Glomerular visceral epithelial cell (primary cell): ENCODE data around the gene ASF1B.

ENCODE experiments used
- DNase-seq: peaks from one replicate; pipeline ENCODE4 v3.0.0-alpha.2; 2016; ENCODE audit errors: extremely low spot score

ASF1B gene

GRCh38 chr19:14111486-14111885 is 24.9 kb downstream of the ASF1B start:
- no peak for DNase-seq

GRCh38 chr19:14110650-14111049 is 25.7 kb downstream of the ASF1B start:
- DNase-seq: no peak

- DNase-seq: no peak
Measured at GRCh38 chr19:14107581-14108461, 28.6 kb downstream of the ASF1B start.

GRCh38 chr19:14106840-14107239 is 29.5 kb downstream of the ASF1B start:
- DNase-seq: no peak

GRCh38 chr19:14105680-14106079 is 30.7 kb downstream of the ASF1B start:
- DNase-seq: no peak

GRCh38 chr19:14103310-14103709 is 33.1 kb downstream of the ASF1B start:
- DNase-seq: no peak

GRCh38 chr19:14102756-14103155 is 33.6 kb downstream of the ASF1B start:
- no peak for DNase-seq

- no peak for DNase-seq
Measured at GRCh38 chr19:14102102-14102696, 34.2 kb downstream of the ASF1B start.

- DNase-seq: no peak
Measured at GRCh38 chr19:14101003-14101545, 35.3 kb downstream of the ASF1B start.

- DNase-seq: no peak
Measured at GRCh38 chr19:14097532-14098151, 38.7 kb downstream of the ASF1B start.

GRCh38 chr19:14096272-14096992 is 40.0 kb downstream of the ASF1B start:
- no peak for DNase-seq

GRCh38 chr19:14094854-14095253 is 41.5 kb downstream of the ASF1B start:
- DNase-seq: no peak

- DNase-seq: no peak
Measured at GRCh38 chr19:14093117-14093823, 43.1 kb downstream of the ASF1B start.

GRCh38 chr19:14091813-14092462 is 44.5 kb downstream of the ASF1B start:
- no peak for DNase-seq

- DNase-seq: peak; percentile 49
Measured at GRCh38 chr19:14091081-14091812, 45.1 kb downstream of the ASF1B start.

- DNase-seq: peak; percentile 93
Measured at GRCh38 chr19:14090509-14091080, 45.8 kb downstream of the ASF1B start, which contains the start of gene SAMD1. Gene SAMD1, minus strand, starts transcription at chr19:14090751.

GRCh38 chr19:14089662-14090508 is 46.5 kb downstream of the ASF1B start:
- peak; percentile 54 for DNase-seq

GRCh38 chr19:14089412-14089661 is 47.1 kb downstream of the ASF1B start:
- DNase-seq: no peak
